Effector CD8-positive, alpha-beta T cell (primary cell): ENCODE measurements around the gene ZNF763.
"Not testable (repeated sequence)": the region's sequence is repeated elsewhere in the genome, so short reads cannot be mapped to it uniquely, and the experiment has no call there.

ENCODE experiments used
- DNase-seq: peaks from one replicate; lab custom pipeline; 2025; lab: John Stamatoyannopoulos, UW
- total RNA-seq, 4 experiments: gene quantifications; one replicate each; lab custom pipeline; 2026; lab: John Stamatoyannopoulos, UW

ZNF763 gene
- 0.97 to 5.3 (median 2.2) reads per million in 4 experiments for total RNA-seq

DNA sequence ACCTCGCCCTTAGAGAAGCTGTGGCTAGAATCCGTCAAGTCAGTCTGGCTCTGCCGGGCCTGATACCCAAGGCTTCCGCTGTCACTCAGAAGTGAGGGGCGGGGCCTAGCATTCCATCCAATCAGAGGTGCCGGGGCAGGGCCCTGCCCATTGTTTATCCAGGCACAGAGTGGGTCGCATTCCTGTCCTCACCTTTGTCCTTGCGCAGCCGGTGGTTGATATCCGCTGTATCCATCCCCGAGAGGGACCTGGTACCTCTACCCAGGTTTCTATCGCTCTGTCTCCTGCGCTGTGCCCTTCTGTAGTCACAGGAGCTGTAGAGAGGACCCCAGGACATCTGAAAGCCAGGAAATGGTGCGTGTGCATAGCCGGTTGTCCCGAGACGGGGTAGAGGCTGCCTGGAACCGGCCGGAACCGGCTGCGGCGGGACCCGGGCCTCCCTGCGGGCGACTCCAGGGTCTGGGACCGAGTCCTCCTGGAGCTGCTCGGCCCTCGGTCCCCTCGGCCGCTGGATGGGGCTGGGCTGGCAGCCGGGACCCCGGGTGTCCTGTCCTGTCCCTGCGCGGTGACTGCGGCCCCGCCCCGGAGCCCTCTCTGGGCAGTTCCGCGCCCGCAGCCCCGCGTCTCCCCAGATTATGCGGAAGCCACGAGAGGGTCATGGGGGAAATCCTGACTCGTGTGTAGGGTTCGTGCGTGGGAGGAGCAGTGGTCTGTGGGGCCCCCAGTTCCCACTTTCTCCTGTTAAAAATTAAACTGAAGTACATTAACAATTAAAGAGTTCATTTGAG lies at the start of gene ZNF763:
ZNF763 (plus strand) TSS at position 183 of the 788 bp plus-strand sequence; CDS start at position 352, 169 bp downstream.
- DNase-seq, result peak; percentile 81

DNA sequence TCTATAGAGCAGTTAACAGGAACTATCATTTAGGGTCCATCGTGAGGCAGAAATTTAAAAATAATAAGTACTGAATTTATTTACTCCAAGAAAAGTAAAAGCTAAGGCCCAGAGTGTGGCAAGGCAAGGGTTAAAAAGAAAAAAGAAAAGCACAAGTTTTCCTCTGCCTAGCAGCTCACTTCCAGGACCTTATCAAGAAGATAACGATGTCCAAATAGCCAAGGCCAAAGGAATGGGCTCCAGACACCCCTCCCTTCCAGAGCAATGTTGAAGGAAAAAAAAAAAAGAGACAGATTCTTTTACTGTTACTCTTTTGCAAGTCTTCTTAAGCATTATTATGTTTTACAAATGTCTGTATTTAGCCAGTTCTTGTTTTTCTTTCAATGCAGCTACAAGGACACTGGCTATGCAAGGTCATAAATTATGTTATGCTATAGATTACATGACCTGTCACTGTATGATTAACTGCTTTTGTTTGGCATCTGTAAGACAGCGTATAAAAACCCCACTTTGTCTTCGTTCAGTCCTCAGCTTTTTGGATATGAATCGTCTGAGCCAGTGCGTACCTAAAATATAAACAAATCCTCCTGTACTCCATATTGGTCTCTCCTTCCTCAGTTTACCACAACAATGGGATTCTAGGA lies 42.9 kb upstream of the ZNF763 start:
- DNase-seq, result no peak

DNA sequence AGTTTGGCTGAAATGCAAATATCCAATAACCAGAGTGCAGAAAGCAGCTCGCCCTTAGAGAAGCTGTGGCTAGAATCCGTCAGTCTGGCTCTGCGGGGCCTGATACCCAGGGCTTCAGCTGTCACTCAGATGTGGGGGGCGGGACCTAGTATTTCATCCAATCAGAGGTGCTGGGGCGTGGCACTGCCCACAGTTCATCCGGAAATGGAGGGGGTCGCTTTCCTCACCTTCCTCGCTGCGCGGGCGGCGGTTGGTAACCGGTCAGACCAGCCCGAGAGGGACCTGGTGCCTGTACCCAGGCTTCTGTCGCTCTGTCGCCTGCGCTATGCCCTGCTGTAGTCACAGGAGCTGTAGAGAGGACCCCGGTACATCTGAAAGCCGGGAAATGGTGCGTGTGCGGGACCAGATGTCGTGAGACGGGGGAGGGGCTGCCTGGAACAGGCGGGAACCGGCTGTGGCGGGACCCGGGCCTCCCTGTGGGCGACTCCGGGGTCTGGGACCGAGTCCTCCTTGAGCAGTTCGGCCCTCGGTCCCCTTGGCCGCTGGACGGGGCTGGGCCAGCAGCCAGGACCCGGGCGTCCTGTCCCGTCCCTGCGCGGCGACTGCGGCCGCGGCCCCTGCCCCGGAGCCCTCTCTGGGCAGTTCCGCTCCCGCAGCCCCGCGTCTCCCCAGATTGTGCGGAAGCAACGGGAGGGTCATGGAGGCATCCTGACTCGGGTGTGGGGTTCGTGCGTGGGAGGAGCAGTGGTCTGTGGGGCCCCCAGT lies 39.8 kb upstream of the ZNF763 start, which contains the start of gene ZNF700:
ZNF700 (plus strand) TSS at position 222 of the 765 bp plus-strand sequence; CDS start at position 326, 104 bp downstream.
- peak; percentile 85 for DNase-seq

DNA sequence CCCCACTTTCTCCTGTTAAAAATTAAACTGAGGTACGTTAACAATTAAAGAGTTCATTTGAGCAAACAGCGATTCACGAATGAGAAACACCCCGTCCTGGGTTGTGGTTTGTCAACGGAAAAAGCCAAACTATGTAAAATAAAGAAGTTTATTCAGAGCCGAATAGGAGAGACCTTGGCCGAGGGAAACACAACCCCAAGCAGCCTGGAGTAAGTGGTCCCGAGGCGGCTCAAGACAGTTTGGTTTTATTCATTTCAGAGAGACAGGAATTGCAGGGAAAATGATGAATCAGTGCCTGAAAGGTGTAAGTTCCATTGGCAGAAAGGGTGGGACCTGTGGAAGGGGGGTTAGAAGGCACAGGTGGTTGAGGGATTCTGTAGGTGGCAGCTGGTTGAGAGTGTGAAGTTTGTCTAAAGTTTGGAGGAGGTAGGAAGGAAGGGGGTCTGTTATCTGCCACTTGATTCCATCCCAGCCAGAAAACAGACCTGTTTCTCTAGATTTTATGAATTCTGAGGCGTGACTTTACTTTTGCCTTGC lies 39.1 kb upstream of the ZNF763 start:
- not testable (repeated sequence) for DNase-seq

DNA sequence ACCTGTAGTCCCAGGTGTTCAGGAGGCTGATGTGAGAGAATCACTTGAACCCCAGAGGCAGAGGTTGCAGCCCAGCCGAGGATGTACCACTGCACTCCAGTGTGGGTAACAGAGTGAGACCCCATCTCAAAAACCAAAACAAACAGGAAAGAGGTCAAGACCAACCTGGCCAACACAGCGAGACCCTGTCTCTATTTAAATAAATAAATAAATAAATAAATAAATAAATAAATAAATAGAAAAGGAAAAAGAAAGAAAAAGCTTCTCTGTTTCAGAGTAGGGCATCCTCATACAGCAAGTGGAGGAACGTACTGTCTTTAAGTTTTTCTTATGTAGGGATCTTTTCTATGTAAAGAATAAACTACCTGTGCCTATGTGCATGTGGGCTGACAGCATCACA lies 37.6 kb upstream of the ZNF763 start:
- DNase-seq, result no peak

DNA sequence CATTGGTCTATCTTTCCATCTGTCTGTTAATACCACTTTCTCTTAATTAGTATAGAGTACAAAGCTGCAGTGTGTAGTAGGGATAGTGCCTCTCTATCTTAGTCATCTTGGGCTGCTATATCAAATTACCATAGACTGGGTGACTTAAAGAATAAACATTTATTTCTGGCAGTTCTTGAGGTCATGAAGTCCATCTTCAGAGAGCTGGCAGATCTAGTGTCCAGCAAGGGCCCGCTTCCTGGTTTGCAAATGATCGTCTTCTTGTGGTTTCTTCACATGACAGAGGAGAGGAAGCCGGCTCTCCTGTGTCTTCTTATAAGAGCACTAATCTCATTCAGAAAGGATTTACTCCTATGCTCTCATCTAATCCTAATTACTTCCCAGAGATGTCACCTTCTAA lies 33.8 kb upstream of the ZNF763 start:
- DNase-seq, result no peak

DNA sequence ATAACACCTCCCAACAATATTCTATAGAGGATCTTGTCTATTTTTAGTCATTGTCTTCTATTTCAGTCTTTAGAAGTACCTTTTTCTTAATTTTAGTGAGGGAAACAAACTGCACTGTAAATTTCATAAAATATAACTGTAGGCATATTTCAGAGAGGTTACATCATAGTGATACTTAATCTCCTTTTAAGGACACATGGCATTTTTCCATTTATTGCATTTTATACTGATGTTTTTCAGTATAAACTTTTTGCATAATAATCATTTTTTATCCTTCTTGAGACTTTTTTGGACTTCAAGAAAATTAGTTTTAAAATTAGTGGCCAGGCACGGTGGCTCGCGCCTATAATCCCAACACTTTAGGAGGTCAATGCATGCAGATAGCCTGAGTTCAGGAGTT lies 33.3 kb upstream of the ZNF763 start:
- no peak for DNase-seq

DNA sequence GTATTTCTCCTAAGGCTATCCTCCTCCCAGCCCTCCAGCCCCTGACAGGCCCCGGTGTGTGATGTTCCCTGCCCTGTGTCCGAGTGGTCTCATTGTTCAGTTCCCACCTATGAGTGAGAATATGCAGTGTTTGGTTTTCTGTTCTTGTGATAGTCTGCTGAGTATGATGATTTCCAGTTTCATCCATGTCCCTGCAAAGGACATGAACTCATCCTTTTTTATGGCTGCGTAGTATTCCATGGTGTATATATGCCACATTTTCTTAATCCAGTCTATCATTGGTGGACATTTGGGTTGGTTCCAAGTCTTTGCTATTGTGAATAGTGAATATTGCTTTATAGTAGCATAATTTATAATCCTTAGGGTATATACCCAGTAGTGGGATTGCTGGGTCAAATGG lies 29.0 kb upstream of the ZNF763 start:
- DNase-seq, result not testable (repeated sequence)

DNA sequence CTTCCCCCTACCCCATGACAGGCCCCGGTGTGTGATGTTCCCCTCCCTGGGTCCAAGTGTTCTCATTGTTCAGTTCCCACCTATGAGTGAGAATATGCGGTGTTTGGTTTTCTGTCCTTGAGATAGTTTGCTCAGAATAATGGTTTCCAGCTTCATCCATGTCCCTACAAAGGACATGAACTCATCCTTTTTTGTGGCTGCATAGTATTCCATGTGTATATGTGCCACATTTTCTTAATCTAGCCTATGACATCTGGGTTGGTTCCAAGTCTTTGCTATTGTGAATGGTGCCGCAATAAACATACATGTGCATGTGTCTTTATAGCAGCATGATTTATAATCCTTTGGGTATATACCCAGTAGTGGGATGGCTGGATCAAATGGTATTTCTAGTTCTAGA lies 26.5 kb upstream of the ZNF763 start:
- DNase-seq, result not testable (repeated sequence)

DNA sequence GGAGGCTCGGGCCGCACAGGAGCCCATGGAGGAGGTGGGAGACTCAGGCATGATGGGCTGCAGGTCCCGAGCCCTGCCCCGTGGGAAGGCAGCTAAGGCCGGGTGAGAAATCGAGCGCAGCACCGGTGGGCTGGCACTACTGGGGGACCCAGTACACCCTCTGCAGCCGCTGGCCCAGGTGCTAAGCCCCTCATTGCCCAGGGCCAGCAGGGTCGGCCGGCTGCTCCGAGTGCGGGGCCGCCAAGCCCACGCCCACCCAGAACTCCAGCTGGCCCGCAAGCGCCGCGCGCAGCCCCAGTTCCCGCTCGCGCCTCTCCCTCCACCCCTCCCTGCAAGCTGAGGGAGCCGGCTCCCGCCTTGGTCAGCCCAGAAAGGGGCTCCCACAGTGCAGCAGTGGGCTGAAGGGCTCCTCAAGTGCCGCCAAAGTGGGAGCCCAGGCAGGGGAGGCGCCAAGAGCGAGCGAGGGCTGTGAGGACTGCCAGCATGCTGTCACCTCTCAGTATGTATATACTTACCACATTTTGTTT lies 23.4 kb upstream of the ZNF763 start:
- not testable (repeated sequence) for DNase-seq

DNA sequence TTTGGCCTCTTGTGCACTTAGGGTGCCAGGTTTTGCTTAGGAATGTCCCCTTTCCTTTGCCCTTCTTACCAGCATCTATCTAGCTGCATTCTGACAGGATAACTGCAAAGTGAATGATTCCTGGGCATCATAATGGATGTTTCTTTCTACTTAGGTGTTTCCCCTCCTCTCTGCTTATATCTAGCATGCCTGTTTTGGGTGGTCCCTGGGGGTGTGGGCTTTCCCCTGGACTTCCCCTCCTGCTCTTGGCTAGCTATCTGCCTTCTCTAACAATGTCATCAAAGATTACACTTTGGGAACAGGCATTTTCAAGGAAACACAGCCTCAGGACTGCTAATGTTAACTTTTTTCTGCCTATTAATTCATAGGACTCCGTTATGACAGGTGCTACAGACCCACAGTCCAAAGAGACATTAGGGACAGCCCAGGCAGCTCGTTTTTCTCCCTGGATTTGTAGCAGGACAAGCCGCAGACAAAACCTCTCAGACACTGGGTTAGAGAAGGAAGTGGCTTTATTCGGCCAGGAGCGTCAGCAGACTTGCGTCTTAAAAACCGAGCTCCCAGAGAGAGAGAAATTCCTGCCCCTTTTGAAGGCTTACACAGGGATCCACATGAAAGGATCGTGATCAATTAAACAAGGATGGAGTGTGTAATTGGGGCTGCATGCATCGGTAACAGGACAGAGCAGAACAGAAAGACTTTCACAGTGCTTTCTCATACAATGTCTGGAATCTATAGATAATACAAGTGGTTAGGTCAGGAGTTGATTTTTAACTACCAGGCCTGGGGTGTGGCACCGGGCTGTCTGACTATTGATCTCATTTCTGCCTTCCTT lies 22.6 kb upstream of the ZNF763 start:
- DNase-seq, result no peak

DNA sequence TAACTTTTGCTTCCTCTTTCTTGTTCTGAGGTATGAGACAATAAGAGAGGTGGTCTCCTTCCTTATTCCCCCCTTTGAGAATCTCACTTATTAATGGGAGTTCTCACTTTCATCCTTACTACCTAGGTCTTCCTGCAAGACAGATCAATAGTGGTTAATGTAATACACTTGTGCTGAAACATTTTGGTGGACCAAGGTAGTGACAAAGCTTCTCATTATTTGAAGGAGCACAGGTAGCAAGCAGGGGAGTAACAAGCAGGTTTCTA lies 22.1 kb upstream of the ZNF763 start:
- no peak for DNase-seq

DNA sequence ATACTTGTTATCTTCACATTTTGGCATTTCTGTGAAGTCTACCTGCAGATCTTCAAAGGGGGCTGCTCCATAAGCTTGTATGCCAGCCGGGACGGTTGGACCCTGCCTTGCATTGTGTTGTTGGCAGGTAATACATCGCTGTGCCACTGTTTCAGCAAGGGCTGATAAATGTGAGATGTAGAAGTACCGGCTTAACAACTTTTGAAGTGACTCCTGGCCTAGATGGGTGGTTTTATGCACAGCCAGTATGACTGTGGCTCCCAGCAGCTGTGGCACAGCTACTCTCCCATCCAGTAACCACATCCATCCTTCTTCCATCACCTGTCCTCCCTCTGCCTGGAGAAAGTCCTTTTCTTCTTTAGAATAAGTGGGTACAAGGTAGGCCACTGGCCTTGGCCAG lies 20.2 kb upstream of the ZNF763 start:
- DNase-seq, result no peak

DNA sequence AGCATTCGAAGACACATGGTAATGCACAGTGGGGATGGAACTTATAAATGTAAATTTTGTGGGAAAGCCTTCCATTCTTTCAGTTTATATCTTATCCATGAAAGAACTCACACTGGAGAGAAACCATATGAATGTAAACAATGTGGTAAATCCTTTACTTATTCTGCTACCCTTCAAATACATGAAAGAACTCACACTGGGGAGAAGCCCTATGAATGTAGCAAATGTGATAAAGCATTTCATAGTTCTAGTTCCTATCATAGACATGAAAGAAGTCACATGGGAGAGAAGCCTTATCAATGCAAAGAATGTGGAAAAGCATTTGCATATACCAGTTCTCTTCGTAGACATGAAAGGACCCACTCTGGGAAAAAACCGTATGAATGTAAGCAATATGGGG lies 16.2 kb upstream of the ZNF763 start:
- DNase-seq, result no peak

DNA sequence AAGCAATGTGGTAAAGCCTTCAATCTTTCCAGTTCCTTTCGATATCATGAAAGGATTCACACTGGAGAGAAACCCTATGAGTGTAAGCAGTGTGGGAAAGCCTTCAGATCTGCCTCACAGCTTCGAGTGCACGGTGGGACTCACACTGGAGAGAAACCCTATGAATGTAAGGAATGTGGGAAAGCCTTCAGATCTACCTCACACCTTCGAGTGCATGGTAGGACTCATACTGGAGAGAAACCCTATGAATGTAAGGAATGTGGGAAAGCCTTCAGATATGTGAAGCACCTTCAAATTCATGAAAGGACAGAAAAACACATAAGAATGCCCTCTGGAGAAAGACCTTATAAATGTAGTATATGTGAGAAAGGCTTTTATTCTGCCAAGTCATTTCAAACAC lies 15.6 kb upstream of the ZNF763 start:
- no peak for DNase-seq

DNA sequence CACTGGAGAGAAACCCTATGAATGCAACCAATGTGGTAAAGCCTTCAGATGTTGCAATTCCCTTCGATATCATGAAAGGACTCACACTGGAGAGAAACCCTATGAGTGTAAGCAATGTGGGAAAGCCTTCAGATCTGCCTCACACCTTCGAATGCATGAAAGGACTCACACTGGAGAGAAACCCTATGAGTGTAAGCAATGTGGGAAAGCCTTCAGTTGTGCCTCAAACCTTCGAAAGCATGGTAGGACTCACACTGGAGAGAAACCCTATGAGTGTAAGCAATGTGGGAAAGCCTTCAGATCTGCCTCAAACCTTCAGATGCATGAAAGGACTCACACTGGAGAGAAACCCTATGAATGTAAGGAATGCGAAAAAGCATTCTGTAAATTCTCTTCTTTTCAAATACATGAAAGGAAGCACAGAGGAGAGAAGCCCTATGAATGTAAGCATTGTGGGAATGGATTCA lies 15.2 kb upstream of the ZNF763 start:
- DNase-seq, result not testable (repeated sequence)

DNA sequence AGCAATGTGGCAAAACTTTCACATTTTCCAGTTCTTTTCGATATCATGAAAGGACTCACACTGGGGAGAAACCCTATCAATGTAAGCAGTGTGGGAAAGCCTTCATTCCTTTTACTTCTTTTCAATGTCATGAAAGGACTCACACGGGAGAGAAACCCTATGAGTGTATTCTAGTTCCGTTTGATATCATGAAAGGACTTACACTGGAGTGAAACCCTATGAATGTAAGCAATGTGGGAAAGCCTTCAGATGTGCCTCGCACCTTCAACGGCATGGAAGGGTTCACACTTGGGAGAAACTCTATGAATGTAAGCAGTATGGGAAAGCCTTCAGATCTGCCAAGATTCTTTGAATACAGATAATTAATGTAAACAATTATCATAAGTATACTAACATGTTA lies 14.5 kb upstream of the ZNF763 start:
- no peak for DNase-seq

DNA sequence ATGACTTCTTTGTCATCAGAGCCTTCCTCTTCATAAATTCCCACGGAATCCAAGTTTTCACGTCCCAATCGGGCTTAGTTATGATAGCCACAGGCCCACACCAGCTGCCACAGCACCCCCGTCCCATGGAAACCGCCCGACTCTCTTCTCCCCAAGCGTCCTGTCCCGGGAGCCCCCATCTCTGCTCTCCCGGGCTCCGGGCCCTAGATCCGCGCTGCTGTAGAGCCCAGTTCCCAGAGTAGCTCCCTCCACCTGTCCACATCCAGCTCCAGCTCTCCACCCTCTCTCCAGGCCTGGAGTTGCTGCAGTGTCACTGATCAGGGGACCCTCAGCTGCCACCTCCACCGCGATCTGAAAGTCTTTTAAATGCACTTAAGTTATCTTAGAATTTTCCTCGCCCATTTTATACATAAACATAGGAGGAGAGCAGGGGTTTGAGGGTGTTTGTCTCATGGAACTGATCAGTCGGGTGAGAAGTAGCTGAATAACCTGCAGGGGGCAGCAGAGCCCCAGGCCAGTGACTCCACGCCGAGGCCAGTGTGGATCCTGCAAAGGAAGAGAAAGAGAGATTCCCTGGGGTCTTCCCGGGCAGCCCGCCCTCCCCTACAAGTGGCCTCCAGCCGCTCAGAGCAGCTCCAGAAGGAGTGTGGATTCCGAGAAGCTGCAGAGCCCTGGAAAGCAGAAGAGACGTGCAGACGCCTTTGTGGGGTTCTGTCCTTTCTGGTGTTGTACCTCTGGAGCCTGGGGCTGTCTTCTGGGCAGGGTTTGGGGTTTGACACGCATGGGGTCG lies 1.1 kb upstream of the ZNF763 start:
- peak; percentile 64 for DNase-seq

DNA sequence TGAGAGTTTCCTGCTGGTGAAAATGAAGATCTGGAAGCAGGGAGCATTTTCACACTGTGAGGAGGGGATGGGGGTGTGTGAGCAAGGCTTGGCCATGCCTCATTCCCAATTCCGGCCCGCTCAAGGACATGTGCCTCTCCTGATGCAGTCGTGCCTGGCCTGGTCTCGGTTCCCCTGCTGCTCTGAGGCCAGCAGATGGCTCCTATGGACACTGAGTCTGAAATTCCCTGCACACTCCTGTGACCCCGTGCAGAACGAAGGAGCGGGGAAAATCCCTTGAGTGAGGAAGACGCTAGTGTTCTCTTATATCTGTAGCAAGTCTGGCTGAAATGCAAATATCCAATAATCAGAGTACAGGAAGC lies 363 bp upstream of the ZNF763 start:
- no peak for DNase-seq

DNA sequence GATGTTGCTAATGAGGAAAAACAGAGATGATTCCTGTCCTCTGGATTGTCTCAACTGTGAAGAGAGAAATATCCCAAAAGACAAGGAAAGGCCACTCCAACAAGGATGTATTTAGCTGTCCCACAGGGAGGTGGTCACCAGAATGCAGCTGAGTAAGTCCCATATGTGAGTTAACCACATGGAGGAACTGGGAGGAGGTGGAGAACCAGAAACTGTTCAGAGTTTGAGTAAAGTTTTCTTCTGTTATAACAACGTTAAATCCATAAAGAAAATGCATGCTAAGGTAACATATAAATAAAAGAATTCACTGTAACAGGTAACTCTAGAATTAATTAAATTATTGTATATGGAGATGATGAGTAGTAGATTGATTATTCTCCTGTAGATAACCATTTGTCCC lies 5.3 kb downstream of the ZNF763 start:
- DNase-seq, result no peak
